ENCODE results near the gene MGRN1.

The MGRN1 gene

DNA sequence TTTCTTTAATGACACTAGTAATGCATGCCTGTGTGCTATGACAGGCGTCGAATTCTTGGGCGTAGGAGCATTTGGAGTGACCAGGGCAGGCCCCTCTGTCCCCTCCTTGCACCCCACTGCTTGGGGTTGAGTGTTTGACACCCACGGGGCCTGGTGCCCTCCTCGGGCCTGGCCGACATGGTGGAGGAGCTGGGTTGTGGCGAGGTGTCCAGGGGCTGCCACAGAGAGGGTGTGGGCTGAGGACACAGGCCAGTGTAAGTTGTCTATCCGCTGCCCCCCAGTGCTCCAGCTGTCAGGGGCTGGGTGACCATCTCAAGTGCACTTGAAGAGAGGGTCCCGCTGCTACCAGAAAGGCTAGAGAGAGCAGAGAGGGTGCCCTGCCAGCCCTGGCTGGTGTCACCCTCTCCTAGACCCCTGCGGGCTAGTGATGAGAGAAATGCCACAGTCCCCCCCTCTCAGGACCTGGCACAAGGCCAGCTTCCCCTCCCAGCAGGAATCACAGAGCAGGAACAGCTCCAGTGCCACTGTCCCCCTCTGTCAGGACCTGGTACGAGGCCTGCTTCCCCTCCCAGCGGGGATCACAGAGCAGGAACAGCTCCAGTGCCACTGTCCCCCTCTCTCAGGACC lies 30.5 kb downstream of the MGRN1 start:
- DNase-seq = no peak

GRCh38 chr16:4655801-4656200 lies 31.2 kb downstream of the MGRN1 start:
- no peak for DNase-seq

DNA sequence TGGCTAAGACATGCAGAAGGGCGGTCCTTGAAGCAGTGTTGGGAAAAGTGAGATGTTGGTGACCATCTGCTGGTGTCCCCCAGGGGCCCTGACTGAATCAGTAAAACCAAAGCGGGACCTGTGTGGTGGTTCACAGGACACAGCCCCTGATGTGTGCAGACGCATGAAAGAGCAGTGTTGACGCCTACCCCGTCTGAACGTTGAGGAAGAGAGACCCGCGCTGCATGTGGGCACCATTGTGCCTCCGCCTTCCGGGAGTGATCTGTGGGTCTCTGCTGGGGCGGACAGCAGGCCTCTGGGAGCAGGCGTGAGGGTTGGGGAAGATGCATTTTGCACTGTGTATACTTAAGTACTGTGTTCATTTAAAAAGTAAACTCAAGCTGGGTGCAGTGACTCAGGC lies 31.6 kb downstream of the MGRN1 start:
- no peak for DNase-seq

DNA sequence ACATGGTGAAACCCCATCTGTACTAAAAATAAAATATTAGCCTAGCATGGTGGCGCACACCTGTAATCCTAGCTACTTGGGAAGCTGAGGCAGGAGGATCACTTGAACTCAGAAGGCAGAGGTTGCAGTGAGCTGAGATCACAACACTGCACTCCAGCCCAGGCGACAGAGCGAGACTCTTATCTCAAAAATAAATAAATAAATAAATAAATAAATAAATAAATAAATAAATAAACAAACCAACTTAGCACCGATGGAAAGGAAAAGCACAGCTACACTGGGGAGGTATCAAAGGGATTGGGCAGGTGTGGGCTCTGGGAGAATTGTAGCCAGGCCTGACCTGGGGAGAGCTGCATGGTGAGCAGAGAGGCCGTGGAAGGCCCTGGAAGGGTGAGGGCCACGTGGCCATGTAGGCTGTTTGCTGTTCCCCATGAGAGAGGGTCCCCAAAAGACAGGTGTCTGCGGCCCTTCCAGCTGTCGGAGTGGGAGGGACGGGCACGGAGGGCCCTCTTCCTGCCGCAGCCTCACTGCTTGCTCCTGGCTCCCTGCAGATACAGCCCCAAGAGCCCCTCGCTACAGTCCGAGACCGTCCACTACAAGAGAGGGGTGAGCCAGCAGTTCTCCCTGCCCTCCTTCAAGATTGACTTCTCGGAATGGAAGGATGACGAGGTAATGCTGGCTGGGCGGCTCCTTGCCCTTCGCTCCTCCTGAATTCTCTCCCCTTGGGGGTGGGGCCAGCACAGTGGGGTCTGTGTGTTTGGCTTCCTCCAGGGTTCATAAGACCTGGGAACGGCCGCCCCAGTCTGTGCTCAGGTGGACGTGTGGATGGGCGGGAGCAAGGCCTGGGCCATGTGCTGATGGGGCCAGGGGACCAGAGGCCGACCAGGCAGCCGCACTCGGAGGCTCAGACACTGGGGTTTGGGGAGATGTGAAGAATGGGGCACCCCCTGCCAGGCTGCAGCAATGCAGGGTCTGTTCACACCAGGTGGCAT lies 32.4 kb downstream of the MGRN1 start:
- no peak for DNase-seq

DNA sequence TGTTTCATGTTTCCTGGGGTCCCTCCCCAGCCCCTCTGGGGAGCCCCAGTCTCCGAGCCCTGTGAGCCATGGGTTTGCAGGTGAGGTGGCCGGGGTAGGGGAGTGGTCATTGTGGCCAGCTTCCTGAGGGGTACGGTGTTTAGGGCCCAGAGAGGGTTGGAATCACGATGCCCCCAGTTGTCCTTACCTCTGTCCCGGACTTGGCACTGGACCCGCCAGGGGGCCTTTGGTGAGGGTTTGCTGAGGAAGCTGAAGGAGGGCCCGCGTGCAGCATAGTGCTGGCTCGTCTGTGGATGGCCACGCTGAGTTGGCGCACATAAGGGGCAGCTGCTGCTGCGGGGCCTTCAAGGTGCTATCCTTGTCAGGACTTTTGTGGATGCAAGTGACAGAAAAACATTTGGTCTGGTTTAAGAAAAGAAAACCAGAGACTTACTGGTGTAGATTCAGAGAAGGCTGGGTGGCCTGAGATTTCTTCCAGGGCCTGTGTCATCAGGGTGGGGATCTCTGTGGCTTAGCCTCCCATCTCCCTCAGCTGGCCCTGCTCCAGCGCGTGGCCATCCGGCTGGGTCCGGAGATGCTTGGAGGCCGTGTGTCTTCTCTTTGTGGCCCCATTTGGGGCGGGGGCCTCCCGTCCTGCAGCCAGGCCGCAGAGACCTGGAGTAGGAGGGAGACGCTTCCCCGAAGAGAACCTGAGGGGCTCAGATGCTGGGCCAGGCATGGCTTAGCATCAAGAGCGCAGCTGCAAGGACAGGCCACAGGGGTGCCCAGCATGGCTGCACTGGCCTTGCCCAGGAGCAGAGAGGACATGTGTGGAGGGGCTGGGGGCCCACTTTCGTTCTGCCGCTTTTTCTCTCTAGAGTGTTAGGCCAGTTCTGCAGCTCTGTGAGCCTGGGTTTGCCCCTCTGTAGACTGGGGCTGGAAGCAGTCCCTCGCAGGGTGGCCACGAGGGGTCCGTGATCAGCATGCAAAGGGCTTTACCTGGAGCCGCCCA lies 35.0 kb downstream of the MGRN1 start:
- DNase-seq = no peak

DNA sequence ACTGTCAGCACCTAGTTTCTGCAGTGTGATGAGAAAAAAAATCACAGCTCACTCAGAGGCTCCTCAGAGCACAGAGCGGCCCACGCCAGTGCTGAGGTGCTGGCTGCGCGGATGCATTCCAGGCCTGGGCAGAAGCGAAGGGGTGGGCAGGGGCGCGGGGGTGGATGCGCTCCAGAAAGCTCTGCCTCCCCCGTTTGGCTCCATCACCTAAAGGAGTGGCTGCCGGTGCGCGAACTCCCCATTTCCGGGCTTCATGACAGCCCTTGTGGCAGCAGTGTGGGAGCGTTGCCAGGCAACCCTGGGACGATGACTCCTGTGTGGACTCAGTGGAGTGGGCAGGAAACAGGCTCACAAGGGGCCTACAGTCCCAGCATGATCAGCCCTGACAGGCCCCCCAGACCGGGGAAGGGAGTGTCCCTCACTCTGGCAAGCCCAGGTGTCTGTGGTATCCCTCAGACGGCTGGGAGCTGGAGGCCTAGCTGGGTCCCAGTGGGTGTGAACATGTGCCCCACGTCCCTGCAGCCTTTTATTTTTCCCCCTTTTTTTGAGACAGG lies 35.9 kb downstream of the MGRN1 start:
- no peak for DNase-seq

DNA sequence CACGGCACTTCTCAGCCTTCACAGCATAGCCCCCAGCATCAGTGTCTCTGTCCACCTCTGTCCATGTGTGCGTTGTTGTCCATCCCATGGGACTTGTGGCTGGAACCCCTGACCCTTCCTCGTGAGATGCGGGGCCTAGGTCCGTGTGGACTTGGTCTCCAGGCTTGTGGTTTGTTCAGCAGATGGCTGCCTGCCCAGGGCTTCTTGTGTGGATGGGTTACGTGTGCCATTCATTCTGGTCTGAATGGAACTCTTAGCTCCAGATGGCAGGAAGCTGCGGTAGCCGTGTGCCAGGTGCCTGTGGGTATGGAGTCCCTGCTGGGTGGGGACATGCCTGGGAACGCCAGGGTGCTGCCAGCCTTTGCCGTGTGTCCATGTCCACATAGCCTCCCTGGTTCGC lies 37.0 kb downstream of the MGRN1 start:
- no peak for DNase-seq

GRCh38 chr16:4663465-4663776 lies 38.8 kb downstream of the MGRN1 start:
- no peak for DNase-seq

DNA sequence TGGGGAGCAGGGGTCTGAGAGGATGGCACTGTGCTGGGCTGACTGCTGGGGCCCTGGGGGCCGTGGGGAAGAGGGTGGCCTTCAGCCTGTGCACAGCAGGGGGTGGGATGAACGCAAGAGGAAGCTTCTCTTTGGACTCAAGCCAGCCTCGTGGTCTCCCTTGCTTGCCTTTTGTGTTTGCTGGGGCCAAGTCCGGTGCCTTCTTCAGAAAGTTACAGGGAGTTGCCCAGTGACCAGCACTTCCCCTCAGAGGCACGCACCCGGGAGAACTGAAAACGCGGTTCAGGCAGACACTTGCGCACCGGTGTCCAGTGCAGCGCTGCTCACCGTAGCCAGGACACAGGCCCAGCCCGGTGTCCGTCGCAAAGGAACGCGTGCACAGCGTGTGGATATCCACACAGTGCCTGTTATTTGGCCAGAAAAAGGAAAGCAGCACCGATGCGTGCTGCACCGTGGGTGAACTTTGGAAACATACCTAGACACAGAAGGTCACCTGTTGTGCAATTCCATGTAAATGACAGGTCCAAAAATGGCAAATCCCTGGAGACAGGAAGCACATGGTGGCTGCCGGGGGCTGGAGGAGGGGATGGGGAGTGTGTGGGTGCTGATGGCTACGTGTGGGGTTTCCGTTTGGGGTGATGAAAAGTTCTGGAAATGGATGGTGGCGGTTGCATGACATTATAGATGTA lies 39.3 kb downstream of the MGRN1 start:
- peak; percentile 49 for DNase-seq

DNA sequence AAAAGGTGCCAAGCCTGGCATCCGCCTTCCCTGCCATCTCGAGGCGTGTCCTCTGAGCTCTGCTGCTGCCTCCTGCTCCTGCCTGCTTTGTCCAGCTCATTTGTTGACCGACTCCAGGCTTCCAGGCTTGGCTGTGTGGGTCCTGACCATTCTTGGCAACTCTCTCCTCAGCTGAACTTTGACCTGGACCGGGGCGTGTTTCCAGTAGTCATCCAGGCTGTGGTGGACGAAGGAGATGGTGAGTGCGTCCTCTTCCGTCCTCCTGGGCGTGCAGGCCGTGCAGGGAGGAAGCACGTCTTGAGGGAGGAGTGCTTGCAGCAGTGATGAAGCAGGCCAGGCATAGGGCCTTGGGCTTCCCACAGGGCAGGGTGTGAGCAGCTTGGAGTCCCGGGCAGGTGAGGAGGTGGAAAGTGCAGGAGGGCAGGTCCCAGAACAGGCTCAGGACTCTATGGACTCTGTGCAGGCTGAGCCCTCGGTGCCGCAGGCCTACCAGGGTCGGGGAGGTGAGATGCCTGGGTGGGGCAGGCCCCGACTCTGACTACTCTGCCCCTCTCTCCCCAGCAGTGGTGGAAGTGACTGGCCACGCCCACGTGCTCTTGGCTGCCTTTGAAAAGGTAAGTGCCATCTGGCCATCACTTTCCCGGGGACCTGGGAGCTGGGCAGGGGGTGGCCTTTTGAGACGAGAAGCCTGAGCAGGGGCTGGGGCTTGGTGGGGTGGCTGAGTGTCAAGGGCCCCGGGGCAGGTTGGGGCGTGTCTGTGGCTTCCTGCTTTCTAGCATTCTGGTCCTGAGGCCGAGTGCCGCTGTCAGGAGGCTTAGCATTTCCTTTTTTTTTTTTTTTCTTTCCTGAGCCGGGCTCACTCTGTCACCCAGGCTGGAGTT lies 40.2 kb downstream of the MGRN1 start:
- DNase-seq = no peak

DNA sequence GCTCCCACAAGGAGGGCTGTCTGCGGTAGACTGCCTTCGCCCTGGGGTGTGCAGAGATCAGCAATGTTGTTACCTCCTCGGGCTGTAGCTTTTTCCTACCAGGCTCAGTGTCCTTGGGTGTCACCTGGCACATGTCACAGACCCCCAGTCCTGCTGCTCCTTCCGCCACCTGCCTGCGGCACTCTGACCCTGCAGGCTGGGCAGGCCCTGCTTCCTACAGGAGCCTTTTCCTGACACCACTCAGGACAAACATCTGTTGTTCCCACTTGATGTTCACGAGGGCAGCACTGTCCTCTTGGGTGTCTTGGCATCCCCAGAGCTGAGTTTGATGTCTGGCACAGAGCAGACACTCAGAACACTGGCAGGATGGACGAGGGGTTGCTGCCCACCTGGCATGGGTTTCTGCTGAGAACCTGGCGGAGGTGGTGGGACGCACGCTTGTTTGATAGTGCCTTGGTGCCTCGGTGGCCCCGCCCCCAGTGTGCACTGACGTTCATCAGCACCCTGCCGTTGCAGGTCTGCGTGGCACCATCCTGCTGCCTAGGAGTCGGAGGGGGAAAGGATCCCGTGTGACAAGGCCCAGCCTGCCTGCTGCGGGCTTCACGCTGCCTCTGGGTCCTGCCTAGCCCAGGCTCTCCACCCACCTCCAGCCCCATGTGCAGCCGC lies 42.0 kb downstream of the MGRN1 start:
- no peak for DNase-seq

GRCh38 chr16:4667203-4667963 lies 42.8 kb downstream of the MGRN1 start:
- DNase-seq = no peak

GRCh38 chr16:4668313-4668960 lies 43.8 kb downstream of the MGRN1 start:
- DNase-seq = no peak

- no peak for DNase-seq
Observed at GRCh38 chr16:4673387-4674046, 48.9 kb downstream of the MGRN1 start.

GRCh38 chr16:4674926-4675530 lies 50.4 kb downstream of the MGRN1 start:
- DNase-seq = no peak

DNA sequence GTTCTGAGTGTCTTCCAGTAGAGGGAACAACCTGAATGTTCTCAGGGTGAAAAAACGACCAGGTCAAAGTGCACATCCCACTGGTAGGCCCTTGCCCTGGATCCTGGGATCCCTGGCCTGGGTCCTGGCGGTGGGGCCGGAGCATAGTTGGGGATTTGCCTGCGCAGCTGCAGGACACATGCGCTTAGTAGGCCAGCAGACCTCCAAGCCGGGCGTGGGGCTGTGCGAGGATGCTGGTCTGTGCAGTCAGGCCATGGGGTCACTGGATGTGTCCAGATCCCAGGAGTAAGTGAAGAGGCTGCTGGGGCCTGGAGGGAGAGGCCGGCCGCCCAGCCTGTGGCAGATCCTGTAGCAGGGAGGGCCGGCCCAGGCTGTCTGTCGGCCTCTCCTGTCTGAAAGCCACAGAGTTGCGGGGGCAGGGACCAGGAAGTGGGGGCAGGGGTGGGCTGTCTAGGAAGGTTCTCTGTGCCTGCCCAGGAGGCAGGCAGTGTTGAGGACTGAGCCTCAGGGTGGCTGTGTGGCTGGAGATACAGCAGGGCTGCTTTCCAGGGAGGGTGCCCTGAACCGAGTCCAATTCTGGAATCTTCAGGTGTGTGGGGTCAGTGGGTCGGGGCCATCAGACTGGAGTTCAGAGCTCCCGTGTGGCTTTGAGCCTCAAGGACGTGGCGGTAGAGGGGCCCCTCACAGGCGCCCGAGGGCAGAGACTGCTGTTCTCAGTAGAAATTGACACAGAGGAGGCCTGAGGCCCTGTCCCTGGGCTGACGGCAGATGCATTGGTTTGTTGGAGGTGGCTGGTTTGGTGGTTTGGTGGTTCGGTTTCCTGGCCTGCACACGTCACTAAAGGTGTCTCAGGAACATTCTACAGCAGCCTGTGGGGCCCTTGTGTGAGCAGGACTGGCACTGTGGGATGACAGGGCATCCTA lies 51.5 kb downstream of the MGRN1 start:
- DNase-seq = no peak

DNA sequence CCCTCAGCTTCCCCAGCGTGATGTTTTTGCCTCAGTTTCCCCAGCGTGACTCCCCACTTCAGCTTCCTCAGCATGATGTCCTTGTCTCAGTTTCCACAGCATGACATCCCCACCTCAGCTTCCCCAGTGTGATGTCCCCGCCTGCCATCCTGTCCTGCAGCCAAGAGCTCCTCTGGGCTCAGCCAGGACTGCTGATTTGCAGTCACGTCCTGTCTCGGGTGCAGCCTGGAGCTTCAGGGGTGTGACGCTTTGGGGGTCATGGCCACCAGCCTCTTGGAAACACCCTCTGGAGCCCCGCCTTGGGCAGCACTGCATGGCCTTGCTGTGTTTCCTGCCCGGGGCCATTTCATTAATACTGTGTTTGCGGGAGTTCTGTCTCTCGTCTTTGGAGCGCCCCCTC lies 52.2 kb downstream of the MGRN1 start:
- no peak for DNase-seq

Measured in hematopoietic multipotent progenitor cell treated with erythropoietin and hydrocortisone succinate and interleukin-3 and kit ligand, for 8 days (in vitro differentiated cells).